LNCAP (cell line): ENCODE data around the gene CCNF.
A peak's percentile ranks its signal among the peaks of the same experiment; 100 is the strongest.

ENCODE experiments used
- TF ChIP-seq, protein P1 (sequence below): fragments of 450-650 bp; IDR thresholded peaks from 2 replicates; pipeline ENCODE4 v1.5.1; 2017; ENCODE audit warnings: mild to moderate bottlenecking

CCNF gene

DNA sequence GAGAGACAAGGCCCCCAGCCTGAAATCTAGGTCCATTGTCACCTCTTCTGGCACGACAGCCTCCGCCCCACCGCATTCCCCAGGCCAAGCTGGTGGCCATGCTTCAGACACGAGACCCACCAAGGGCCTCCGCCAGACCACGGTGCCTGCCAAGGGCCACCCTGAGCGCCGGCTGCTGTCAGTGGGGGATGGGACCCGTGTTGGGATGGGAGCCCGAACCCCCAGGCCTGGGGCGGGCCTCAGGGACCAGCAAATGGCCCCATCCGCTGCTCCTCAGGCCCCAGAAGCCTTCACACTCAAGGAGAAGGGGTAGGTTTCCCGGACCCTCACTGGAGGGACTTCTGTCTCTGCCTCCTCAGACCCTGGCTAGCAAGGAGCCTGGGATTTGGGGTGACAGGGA lies 31.7 kb downstream of the CCNF start:
- TF ChIP-seq, protein P1, sequence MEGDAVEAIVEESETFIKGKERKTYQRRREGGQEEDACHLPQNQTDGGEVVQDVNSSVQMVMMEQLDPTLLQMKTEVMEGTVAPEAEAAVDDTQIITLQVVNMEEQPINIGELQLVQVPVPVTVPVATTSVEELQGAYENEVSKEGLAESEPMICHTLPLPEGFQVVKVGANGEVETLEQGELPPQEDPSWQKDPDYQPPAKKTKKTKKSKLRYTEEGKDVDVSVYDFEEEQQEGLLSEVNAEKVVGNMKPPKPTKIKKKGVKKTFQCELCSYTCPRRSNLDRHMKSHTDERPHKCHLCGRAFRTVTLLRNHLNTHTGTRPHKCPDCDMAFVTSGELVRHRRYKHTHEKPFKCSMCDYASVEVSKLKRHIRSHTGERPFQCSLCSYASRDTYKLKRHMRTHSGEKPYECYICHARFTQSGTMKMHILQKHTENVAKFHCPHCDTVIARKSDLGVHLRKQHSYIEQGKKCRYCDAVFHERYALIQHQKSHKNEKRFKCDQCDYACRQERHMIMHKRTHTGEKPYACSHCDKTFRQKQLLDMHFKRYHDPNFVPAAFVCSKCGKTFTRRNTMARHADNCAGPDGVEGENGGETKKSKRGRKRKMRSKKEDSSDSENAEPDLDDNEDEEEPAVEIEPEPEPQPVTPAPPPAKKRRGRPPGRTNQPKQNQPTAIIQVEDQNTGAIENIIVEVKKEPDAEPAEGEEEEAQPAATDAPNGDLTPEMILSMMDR = no peak

DNA sequence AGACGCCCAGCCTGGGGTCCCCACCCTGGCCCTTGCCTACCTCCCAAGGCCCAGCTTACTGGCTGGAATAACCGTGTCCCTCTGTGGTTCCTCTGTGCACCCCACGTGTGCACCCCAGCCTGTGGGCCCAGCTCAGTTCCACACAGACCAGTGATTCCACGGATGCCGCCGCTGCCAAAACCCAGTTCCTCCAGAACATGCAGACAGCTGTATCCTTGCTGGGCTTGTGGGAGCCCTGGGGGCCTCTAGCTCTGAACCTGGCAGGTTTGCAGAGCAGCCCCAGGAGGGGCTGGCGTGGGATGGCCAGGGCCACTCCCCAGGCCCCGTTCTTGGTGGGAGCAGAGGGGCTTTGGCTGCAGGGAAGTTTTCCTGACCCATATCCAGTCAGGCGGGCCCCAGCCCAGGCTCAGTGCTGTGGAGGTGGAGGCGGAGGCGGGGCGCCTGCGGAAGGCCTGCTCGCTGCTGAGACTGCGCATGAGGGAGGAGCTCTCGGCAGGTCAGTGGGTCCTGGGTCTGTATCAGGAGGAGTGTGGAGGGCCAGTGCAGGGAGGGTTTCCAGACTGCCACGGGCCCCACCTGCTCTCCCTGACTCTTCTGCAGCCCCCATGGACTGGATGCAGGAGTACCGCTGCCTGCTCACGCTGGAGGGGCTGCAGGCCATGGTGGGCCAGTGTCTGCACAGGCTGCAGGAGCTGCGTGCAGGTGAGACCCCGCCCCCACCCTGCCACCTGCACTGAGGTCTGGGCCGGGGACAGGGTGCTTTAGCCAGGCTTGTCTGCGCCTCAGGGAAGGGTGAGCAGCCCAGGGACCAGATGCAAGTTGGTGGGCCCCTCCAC lies 33.0 kb downstream of the CCNF start:
- TF ChIP-seq, protein P1 = no peak

DNA sequence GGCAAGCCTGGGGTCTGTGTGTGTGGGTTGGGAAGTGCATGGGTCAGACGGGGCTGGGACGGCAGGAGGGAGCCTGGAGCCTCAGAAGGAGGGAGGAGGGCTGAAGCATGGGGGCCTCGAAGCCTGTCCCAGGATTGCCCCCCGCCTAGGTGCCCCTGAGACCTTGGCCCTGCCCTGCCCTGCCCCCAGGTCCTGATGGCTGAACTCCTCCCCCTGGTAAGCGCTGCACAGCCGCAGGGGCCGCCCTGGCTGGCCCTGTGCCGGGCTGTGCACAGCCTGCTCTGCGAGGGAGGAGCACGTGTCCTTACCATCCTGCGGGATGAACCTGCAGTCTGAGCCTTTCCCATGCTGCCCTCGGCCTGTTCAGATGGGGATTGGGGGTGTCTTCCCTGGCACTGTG lies 35.1 kb downstream of the CCNF start:
- TF ChIP-seq, protein P1 = no peak

DNA sequence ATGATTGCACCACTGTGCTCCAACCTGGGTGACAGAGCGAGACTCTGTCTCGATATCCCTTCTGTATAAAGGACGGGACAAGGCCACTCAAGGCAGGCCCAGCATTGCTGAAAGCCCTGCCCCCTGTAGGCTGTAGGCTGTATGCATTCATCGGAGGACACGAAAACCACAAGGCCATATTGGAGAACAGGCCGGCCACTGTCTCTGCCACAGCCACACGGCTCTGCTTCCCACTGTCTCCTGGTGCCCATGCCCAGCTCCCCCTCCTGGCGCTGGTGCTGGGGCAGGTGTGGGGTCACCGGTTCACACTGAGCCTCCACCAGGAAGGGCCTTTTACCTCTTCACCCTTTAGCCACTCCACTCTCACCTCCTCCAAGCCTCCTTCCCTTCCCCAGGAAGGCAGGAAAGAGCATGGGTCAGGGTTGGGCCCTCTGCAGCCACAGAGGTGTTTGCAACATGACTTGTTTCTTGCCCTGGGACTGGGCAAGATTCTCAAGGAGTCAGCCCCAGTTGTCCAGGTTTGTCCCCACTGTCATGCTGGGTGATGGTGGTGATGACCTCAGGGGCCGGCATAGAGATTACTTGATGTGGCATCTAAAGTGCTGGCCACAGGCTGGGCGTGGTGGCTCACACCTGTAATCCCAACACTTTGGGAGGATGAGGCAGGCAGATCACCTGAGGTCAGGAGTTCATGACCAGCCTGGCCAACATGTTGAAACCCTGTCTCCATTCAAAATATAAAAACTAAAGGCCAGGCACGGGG lies 36.6 kb downstream of the CCNF start:
- TF ChIP-seq, protein P1 = peak; percentile 24; the same call in 1 of the 2 replicates

DNA sequence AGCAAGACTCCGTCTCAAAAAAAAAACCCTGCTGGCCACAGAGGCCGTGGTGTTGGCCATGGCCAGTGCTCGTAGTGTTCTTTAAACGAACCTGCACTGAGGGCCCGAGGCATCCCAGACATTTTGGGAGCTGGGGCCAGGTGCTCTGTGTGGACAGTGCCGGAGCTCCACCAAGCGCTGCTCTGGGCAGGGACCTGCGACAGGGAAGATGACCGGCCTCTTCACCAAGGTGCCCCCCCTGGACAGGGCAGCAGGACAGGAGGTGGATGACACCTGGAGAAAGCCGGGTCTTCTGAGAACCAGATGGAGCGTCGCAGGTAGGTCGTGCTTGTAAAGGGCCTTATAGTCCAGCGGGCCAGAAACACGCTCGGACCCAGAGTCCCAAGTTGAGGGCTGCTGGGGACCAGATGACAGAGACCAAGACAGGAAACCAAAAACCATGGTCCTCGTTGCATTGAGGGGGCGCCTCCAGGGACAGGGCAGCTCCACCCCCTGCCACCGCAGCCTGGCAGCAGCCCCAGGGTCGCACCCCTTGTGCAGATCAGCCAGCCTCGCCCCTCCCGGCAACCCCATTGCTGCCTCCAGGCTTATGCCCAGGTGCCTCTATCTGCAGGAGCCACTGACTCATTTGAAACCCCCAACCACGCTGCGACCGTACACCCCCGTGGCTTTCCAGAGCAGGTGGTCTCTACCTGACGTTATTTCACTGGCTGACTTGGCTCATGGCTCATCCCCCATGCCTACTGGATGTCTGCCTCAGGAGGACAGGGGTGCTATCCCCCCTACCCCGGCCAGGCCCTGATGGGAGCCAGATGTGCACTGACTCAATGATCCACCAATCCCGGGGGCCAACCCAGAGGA lies 37.6 kb downstream of the CCNF start:
- TF ChIP-seq, protein P1 = no peak

DNA sequence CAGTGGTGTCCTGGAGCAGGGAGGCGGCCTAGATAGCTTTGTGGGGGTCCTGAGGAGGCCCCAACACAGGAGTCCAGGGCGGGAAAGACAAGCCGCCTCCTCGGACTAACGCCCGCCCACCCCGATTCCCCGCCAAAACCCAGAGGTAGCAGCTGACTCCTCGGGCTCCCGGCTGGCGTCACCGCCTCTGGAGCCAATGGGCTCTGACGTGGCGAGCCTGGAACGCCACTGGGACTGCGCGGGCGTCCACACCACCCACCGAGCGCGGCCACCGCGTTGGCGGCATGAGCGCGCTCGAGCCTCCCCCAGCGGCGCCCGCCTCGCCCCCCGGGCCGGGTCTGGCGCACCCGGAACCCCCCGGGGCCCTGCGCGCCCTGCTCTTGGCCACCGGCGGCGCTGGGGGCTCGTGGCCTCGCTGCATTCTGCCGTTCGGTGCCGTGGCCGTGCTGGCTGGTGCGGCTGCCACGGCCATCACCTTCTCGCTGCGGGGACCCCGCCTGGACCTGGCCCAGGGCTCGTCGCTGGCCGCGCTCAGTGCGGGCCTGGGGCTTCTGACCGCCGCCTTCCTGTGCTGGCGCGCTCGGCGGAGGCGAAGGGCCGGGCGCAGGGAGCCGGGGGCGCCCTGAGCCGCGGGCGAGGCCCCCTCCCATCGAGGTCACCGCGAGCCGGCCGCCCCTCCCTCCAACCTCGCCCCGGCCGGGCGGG lies 38.4 kb downstream of the CCNF start:
- TF ChIP-seq, protein P1 = no peak
